Natural killer cell (primary cell): ENCODE measurements around the gene LCP2. TPM values are rescaled to one million over a fixed set of nuclear protein-coding genes. Genes with fewer than 3 reads are reported as not detected.

Experiments used
- ATAC-seq, 3 donors: fragments of 150-1000 bp in 2 of 3; fragments of 200-7000 bp in 1 of 3; cut with Tn5 transposase; 1 replicate in 1 of 3; 2 replicates in 2 of 3; pipeline ENCODE4 v1.10.0; 2021; ENCODE audit warnings: mild to moderate bottlenecking in 2 of 3, moderate library complexity in 2 of 3
- DNase-seq, 2 donors: peaks; one replicate each; pipeline versions ENCODE4 v3.0.0 to v3.0.0-alpha.2; 2013 to 2021; ENCODE audit warnings: mixed read lengths in 1 of 2
- H3K27ac ChIP-seq: one replicate; pipeline ENCODE4 v1.5.1; 2013; ENCODE audit warnings: mild to moderate bottlenecking, low read length
- H3K27me3 ChIP-seq: one replicate; pipeline ENCODE4 v1.6.1; 2013; ENCODE audit warnings: low read length; ENCODE audit not compliant: control insufficient read depth, insufficient read depth
- H3K36me3 ChIP-seq: one replicate; pipeline ENCODE4 v1.6.1; 2013; ENCODE audit warnings: low read length; ENCODE audit not compliant: control insufficient read depth, insufficient read depth
- H3K4me1 ChIP-seq: one replicate; pipeline ENCODE4 v1.6.1; 2013; ENCODE audit warnings: low read length; ENCODE audit not compliant: control insufficient read depth, insufficient read depth
- H3K4me3 ChIP-seq: one replicate; pipeline ENCODE4 v1.5.1; 2013; ENCODE audit warnings: low read length
- H3K9me3 ChIP-seq: one replicate; pipeline ENCODE4 v1.6.1; 2013; ENCODE audit warnings: low read length; ENCODE audit not compliant: control insufficient read depth, insufficient read depth
- H3K27ac Mint-ChIP-seq, 2 donors: one replicate each; pipeline ENCODE4 v1.8.0; 2022; ENCODE audit warnings: mild to moderate bottlenecking in 2 of 2, mixed read lengths in 2 of 2, moderate library complexity in 1 of 2
- H3K27me3 Mint-ChIP-seq, 2 donors: one replicate each; pipeline ENCODE4 v1.8.0; 2022; ENCODE audit warnings: low read depth in 2 of 2, mixed read lengths in 2 of 2
- H3K36me3 Mint-ChIP-seq: one replicate; pipeline ENCODE4 v1.8.0; 2022; ENCODE audit warnings: mixed read lengths
- H3K4me1 Mint-ChIP-seq, 2 donors: one replicate each; pipeline ENCODE4 v1.8.0; 2022; ENCODE audit warnings: mixed read lengths in 2 of 2
- H3K4me3 Mint-ChIP-seq: one replicate; pipeline ENCODE4 v1.8.0; 2022; ENCODE audit warnings: mild to moderate bottlenecking, moderate library complexity, mixed read lengths
- H3K9me3 Mint-ChIP-seq, 2 donors: one replicate each; pipeline ENCODE4 v1.8.0; 2022; ENCODE audit warnings: mixed read lengths in 2 of 2
- CTCF ChIP-seq: fragments of 200-600 bp; IDR thresholded peaks from one replicate; pipeline ENCODE4 v1.8.0; 2022; ENCODE audit warnings: antibody characterized with exemption
- WGBS: methylation state at CpG from one replicate; pipeline ENCODE4 v1.1.7; 2013; ENCODE audit warnings: missing lambda C conversion rate; ENCODE audit not compliant: insufficient coverage; 5-methylcytosine and 5-hydroxymethylcytosine counted together
- intact Hi-C: fragments of 100-400 bp; cut with micrococcal nuclease; formaldehyde crosslinking; loops from one replicate; pipeline ENCODE4 v1.14.2; 2022
- total RNA-seq, 4 donors: library from RNA; stranded (reverse); fragments of 120-200 nt in 1 of 4; gene quantifications; one replicate each; pipeline versions ENCODE4 v1.2.3 to v1.2.4, GENCODE V29; 2013 to 2022

Gene LCP2
- total RNA-seq, 3 donors from 2014 or later (not counting 1 experiment from before 2014, with no cell fraction given), result 376 to 488 (median 450) TPM

GRCh38 chr5:170211575-170212334 is 85.8 kb downstream of the LCP2 start:
- Mint-ChIP-seq H3K27ac (no peak overlapping the region), H3K4me3 (no peak overlapping the region), H3K9me3 (no peaks in the 10 kb centered on the region), H3K27me3 (peaks cover 8 to 24% of the 10 kb centered on the region in 2 donors), H3K36me3 (no peaks in the 10 kb centered on the region), H3K4me1 (no peaks in the 10 kb centered on the region)
- Histone ChIP-seq H3K27ac (no peak overlapping the region), H3K4me3 (no peak overlapping the region), H3K4me1 (no peaks in the 10 kb centered on the region), H3K36me3 (no peaks in the 10 kb centered on the region), H3K9me3 (no peaks in the 10 kb centered on the region), H3K27me3 (no peaks in the 10 kb centered on the region)
- no peak for DNase-seq
- intact Hi-C loops, result no loop called here
- no peak for TF ChIP-seq CTCF
- ATAC-seq, result no peak
- WGBS, result 80% methylated on average over 1 of the region's 1 CpG

GRCh38 chr5:170206958-170207357 is 90.6 kb downstream of the LCP2 start:
- Histone ChIP-seq H3K27me3 (no peaks in the 10 kb centered on the region), H3K4me3 (no peak overlapping the region), H3K36me3 (no peaks in the 10 kb centered on the region), H3K27ac (no peak overlapping the region), H3K9me3 (no peaks in the 10 kb centered on the region), H3K4me1 (no peaks in the 10 kb centered on the region)
- Mint-ChIP-seq H3K4me3 (no peak overlapping the region), H3K36me3 (no peaks in the 10 kb centered on the region), H3K27me3 (peaks cover 20 to 27% of the 10 kb centered on the region in 2 donors), H3K27ac (no peak overlapping the region), H3K9me3 (no peaks in the 10 kb centered on the region), H3K4me1 (no peaks in the 10 kb centered on the region)
- TF ChIP-seq CTCF, result no peak
- DNase-seq, result no peak
- no peak for ATAC-seq
- WGBS, result 89% methylated on average over 6 of the region's 8 CpGs
- intact Hi-C loops, result no loop called here

- H3K27ac Mint-ChIP-seq, result no peak overlapping the region
- no peak for TF ChIP-seq CTCF
- no peaks in the 10 kb centered on the region for H3K4me1 ChIP-seq
- no peaks in the 10 kb centered on the region for H3K4me1 Mint-ChIP-seq
- H3K36me3 ChIP-seq, result no peaks in the 10 kb centered on the region
- H3K36me3 Mint-ChIP-seq, result no peaks in the 10 kb centered on the region
- H3K27me3 ChIP-seq, result no peaks in the 10 kb centered on the region
- no peaks in the 10 kb centered on the region for H3K9me3 Mint-ChIP-seq
- no peak overlapping the region for H3K27ac ChIP-seq
- H3K9me3 ChIP-seq, result no peaks in the 10 kb centered on the region
- 74% methylated on average over 2 of the region's 3 CpGs for WGBS
- peaks cover 20 to 27% of the 10 kb centered on the region in 2 donors for H3K27me3 Mint-ChIP-seq
- ATAC-seq, result no peak
- no peak for DNase-seq
- no peak overlapping the region for H3K4me3 ChIP-seq
- intact Hi-C loops, result no loop called here
- no peak overlapping the region for H3K4me3 Mint-ChIP-seq
Measured at GRCh38 chr5:170206216-170206615, 91.4 kb downstream of the LCP2 start.

GRCh38 chr5:170204202-170204601 is 93.4 kb downstream of the LCP2 start:
- Histone ChIP-seq H3K36me3 (no peaks in the 10 kb centered on the region), H3K27ac (no peak overlapping the region), H3K4me1 (no peaks in the 10 kb centered on the region), H3K4me3 (no peak overlapping the region), H3K9me3 (no peaks in the 10 kb centered on the region), H3K27me3 (no peaks in the 10 kb centered on the region)
- no peaks in the 10 kb centered on the region for H3K4me1 Mint-ChIP-seq
- ATAC-seq (no peak), DNase-seq (no peak)
- TF ChIP-seq CTCF, result no peak
- H3K27ac Mint-ChIP-seq, result no peak overlapping the region
- intact Hi-C loops, result no loop called here
- no peak overlapping the region for H3K4me3 Mint-ChIP-seq
- H3K9me3 Mint-ChIP-seq, result no peaks in the 10 kb centered on the region
- 92% methylated on average over 5 of the region's 5 CpGs for WGBS
- peaks cover 12 to 13% of the 10 kb centered on the region in 2 donors for H3K27me3 Mint-ChIP-seq
- no peaks in the 10 kb centered on the region for H3K36me3 Mint-ChIP-seq
